ENCODE results near the gene FSIP1. TPM values are rescaled to one million over a fixed set of nuclear protein-coding genes. Genes with fewer than 3 reads are reported as not detected.

FSIP1 gene
- total RNA-seq, 2 donors from 2014 or later = 0.77 to 1.7 TPM

- no peak overlapping the region for H3K27ac Mint-ChIP-seq
Measured at GRCh38 chr15:39594446-39595337, 187.9 kb downstream of the FSIP1 start.

GRCh38 chr15:39593656-39594445 lies 188.8 kb downstream of the FSIP1 start:
- no peaks in the 10 kb centered on the region for H3K27me3 Mint-ChIP-seq (ENCODE audit: insufficient read depth)
- no peak overlapping the region for H3K4me3 ChIP-seq (ENCODE audit: low read length)
- no peak overlapping the region for H3K4me3 Mint-ChIP-seq
- no peak overlapping the region for H3K9ac ChIP-seq (ENCODE audit: extremely low read depth, low read length, poor library complexity, severe bottlenecking)
- H3K27ac ChIP-seq (ENCODE audit: low read depth, low read length) = no peak overlapping the region
- no peaks in the 10 kb centered on the region for H3K4me1 Mint-ChIP-seq
- DNase-seq = no peak
- no peaks in the 10 kb centered on the region for H3K9me3 ChIP-seq (ENCODE audit: control insufficient read depth, low read length)
- H3K27ac Mint-ChIP-seq = no peak overlapping the region
- 95 to 100% methylated on average over 1 to 7 of the region's 7 CpGs for WGBS, 2 experiments (ENCODE audit: insufficient coverage in 1 of 2, insufficient read length in 1 of 2)
- H3K27me3 ChIP-seq (ENCODE audit: control insufficient read depth, insufficient read depth, low read length, poor library complexity, severe bottlenecking) = no peaks in the 10 kb centered on the region
- H3K36me3 ChIP-seq (ENCODE audit: control insufficient read depth, insufficient read depth, low read length) = peaks cover 88% of the 10 kb centered on the region
- TF ChIP-seq, protein P1, sequence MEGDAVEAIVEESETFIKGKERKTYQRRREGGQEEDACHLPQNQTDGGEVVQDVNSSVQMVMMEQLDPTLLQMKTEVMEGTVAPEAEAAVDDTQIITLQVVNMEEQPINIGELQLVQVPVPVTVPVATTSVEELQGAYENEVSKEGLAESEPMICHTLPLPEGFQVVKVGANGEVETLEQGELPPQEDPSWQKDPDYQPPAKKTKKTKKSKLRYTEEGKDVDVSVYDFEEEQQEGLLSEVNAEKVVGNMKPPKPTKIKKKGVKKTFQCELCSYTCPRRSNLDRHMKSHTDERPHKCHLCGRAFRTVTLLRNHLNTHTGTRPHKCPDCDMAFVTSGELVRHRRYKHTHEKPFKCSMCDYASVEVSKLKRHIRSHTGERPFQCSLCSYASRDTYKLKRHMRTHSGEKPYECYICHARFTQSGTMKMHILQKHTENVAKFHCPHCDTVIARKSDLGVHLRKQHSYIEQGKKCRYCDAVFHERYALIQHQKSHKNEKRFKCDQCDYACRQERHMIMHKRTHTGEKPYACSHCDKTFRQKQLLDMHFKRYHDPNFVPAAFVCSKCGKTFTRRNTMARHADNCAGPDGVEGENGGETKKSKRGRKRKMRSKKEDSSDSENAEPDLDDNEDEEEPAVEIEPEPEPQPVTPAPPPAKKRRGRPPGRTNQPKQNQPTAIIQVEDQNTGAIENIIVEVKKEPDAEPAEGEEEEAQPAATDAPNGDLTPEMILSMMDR (conservative IDR thresholded peaks at IDR 0.05) = no peak
- H3K36me3 Mint-ChIP-seq (ENCODE audit: low read depth) = peaks cover 29% of the 10 kb centered on the region
- no peaks in the 10 kb centered on the region for H3K9me3 Mint-ChIP-seq
- H3K4me1 ChIP-seq (ENCODE audit: control insufficient read depth, insufficient read depth, low read length) = no peaks in the 10 kb centered on the region

More at GRCh38 chr15:39594446-39595337, 187.9 kb downstream of the FSIP1 start:
- H3K36me3 ChIP-seq (ENCODE audit: control insufficient read depth, insufficient read depth, low read length) = peaks cover 79% of the 10 kb centered on the region
- no peak for DNase-seq
- Mint-ChIP-seq H3K36me3 (ENCODE audit: low read depth) (peaks cover 23% of the 10 kb centered on the region), H3K27me3 (ENCODE audit: insufficient read depth) (no peaks in the 10 kb centered on the region), H3K9me3 (no peaks in the 10 kb centered on the region), H3K4me1 (no peaks in the 10 kb centered on the region), H3K4me3 (no peak overlapping the region)
- no peaks in the 10 kb centered on the region for H3K9me3 ChIP-seq (ENCODE audit: control insufficient read depth, low read length)
- H3K9ac ChIP-seq (ENCODE audit: extremely low read depth, low read length, poor library complexity, severe bottlenecking) = no peak overlapping the region
- no peaks in the 10 kb centered on the region for H3K4me1 ChIP-seq (ENCODE audit: control insufficient read depth, insufficient read depth, low read length)
- H3K27ac ChIP-seq (ENCODE audit: low read depth, low read length) = no peak overlapping the region
- H3K4me3 ChIP-seq (ENCODE audit: low read length) = no peak overlapping the region
- WGBS, 2 experiments (ENCODE audit: insufficient coverage in 1 of 2, insufficient read length in 1 of 2) = 80 to 93% methylated on average over 2 to 4 of the region's 5 CpGs
- H3K27me3 ChIP-seq (ENCODE audit: control insufficient read depth, insufficient read depth, low read length, poor library complexity, severe bottlenecking) = no peaks in the 10 kb centered on the region
- TF ChIP-seq, protein P1 (conservative IDR thresholded peaks at IDR 0.05) = no peak

DNA sequence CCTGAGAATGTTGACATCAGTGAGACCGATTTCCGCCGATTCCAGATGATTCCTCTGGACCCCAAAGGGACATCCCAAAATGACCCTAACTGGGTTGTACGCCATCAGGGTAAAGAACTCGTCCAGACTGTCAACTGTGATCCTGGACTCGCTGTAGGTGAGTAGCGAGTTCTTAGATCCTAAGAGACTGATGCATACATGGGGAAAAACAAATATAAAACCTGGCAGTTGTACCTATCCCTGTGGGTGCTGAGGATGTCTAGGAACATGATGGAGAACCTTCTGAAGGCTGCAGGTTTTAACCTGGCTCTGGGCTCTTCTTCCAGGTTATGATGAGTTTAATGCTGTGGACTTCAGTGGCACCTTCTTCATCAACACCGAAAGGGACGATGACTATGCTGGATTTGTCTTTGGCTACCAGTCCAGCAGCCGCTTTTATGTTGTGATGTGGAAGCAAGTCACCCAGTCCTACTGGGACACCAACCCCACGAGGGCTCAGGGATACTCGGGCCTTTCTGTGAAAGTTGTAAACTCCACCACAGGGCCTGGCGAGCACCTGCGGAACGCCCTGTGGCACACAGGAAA lies 189.5 kb downstream of the FSIP1 start:
- no peak overlapping the region for H3K4me3 ChIP-seq (ENCODE audit: low read length)
- H3K9me3 Mint-ChIP-seq = no peaks in the 10 kb centered on the region
- H3K36me3 Mint-ChIP-seq (ENCODE audit: low read depth) = peaks cover 31% of the 10 kb centered on the region
- H3K27me3 ChIP-seq (ENCODE audit: control insufficient read depth, insufficient read depth, low read length, poor library complexity, severe bottlenecking) = no peaks in the 10 kb centered on the region
- no peak for DNase-seq
- H3K4me1 ChIP-seq (ENCODE audit: control insufficient read depth, insufficient read depth, low read length) = no peaks in the 10 kb centered on the region
- H3K9ac ChIP-seq (ENCODE audit: extremely low read depth, low read length, poor library complexity, severe bottlenecking) = no peak overlapping the region
- no peak overlapping the region for H3K27ac ChIP-seq (ENCODE audit: low read depth, low read length)
- TF ChIP-seq, protein P1 (conservative IDR thresholded peaks at IDR 0.05) = no peak
- no peaks in the 10 kb centered on the region for H3K27me3 Mint-ChIP-seq (ENCODE audit: insufficient read depth)
- H3K27ac Mint-ChIP-seq = no peak overlapping the region
- peaks cover 94% of the 10 kb centered on the region for H3K36me3 ChIP-seq (ENCODE audit: control insufficient read depth, insufficient read depth, low read length)
- H3K9me3 ChIP-seq (ENCODE audit: control insufficient read depth, low read length) = no peaks in the 10 kb centered on the region
- 92 to 96% methylated on average over 15 of the region's 15 CpGs for WGBS, 2 experiments (ENCODE audit: insufficient coverage in 1 of 2, insufficient read length in 1 of 2)
- no peak overlapping the region for H3K4me3 Mint-ChIP-seq
- H3K4me1 Mint-ChIP-seq = no peaks in the 10 kb centered on the region
